ENCODE measurements around the gene POFUT2.
A peak's percentile ranks its signal among the peaks of the same experiment; 100 is the strongest.
"Not testable (repeated sequence)": the region's sequence is repeated elsewhere in the genome, so short reads cannot be mapped to it uniquely, and the experiment has no call there.

POFUT2 gene

GRCh38 chr21:45309987-45310381, 22.3 kb upstream of the POFUT2 start:
- DNase-seq (ENCODE audit: low spot score) = no peak

GRCh38 chr21:45309069-45309986, 21.6 kb upstream of the POFUT2 start:
- peak; percentile 78 for DNase-seq (ENCODE audit: low spot score)

- no peak for DNase-seq (ENCODE audit: low spot score)
These were observed 20.7 kb upstream of the POFUT2 start for GRCh38 chr21:45308194-45309068.

GRCh38 chr21:45307597-45308158, 20.0 kb upstream of the POFUT2 start:
- DNase-seq (ENCODE audit: low spot score) = not testable (repeated sequence)

GRCh38 chr21:45306832-45307571, 19.3 kb upstream of the POFUT2 start:
- peak; percentile 67 for DNase-seq (ENCODE audit: low spot score)

GRCh38 chr21:45306453-45306831, 18.7 kb upstream of the POFUT2 start:
- DNase-seq (ENCODE audit: low spot score) = no peak

- DNase-seq (ENCODE audit: low spot score) = no peak
These were observed 18.1 kb upstream of the POFUT2 start for GRCh38 chr21:45305836-45306235.

GRCh38 chr21:45304945-45305344, 17.2 kb upstream of the POFUT2 start:
- no peak for DNase-seq (ENCODE audit: low spot score)

- no peak for DNase-seq (ENCODE audit: low spot score)
These were observed 16.8 kb upstream of the POFUT2 start for GRCh38 chr21:45304476-45304830.

GRCh38 chr21:45303751-45304475, 16.2 kb upstream of the POFUT2 start:
- DNase-seq (ENCODE audit: low spot score) = no peak

- DNase-seq (ENCODE audit: low spot score) = no peak
These were observed 15.5 kb upstream of the POFUT2 start for GRCh38 chr21:45303091-45303615.

GRCh38 chr21:45302082-45303061, 14.7 kb upstream of the POFUT2 start:
- DNase-seq (ENCODE audit: low spot score) = no peak

GRCh38 chr21:45301521-45302081, 13.9 kb upstream of the POFUT2 start:
- no peak for DNase-seq (ENCODE audit: low spot score)

GRCh38 chr21:45300786-45301520, 13.3 kb upstream of the POFUT2 start:
- no peak for DNase-seq (ENCODE audit: low spot score)

- DNase-seq (ENCODE audit: low spot score) = no peak
These were observed 12.4 kb upstream of the POFUT2 start for GRCh38 chr21:45299864-45300785.

- DNase-seq (ENCODE audit: low spot score) = no peak
These were observed 11.6 kb upstream of the POFUT2 start for GRCh38 chr21:45299026-45299863.

GRCh38 chr21:45297869-45298268, 10.2 kb upstream of the POFUT2 start:
- no peak for DNase-seq (ENCODE audit: low spot score)
